Stimulated activated CD8-positive, alpha-beta memory T cell treated with anti-CD3 and anti-CD28 coated beads, Interleukin-15, amount 100 ng/mL, for 1 hour (primary cell): ENCODE data around the gene UBE2D3.

Experiments used
- DNase-seq: peaks from one replicate; pipeline ENCODE4 v3.0.0-alpha.2; 2020; ENCODE audit warnings: low read depth

UBE2D3 gene

GRCh38 chr4:102791318-102791835 is 36.0 kb downstream of the UBE2D3 start:
- DNase-seq: no peak

- DNase-seq: no peak
These were observed 38.0 kb downstream of the UBE2D3 start for GRCh38 chr4:102789317-102789717.

GRCh38 chr4:102787944-102788343 is 39.4 kb downstream of the UBE2D3 start:
- DNase-seq: no peak

GRCh38 chr4:102787096-102787881 is 40.1 kb downstream of the UBE2D3 start:
- DNase-seq: no peak

- no peak for DNase-seq
These were observed 41.1 kb downstream of the UBE2D3 start for GRCh38 chr4:102786279-102786678.

- DNase-seq: no peak
These were observed 44.3 kb downstream of the UBE2D3 start for GRCh38 chr4:102783006-102783405.

- no peak for DNase-seq
These were observed 45.8 kb downstream of the UBE2D3 start for GRCh38 chr4:102781570-102781969.

- DNase-seq: no peak
These were observed 46.7 kb downstream of the UBE2D3 start for GRCh38 chr4:102780476-102781144.

- DNase-seq: no peak
These were observed 48.1 kb downstream of the UBE2D3 start for GRCh38 chr4:102779204-102779603.

- no peak for DNase-seq
These were observed 48.6 kb downstream of the UBE2D3 start for GRCh38 chr4:102778720-102779119.

- DNase-seq: no peak
These were observed 51.5 kb downstream of the UBE2D3 start for GRCh38 chr4:102775805-102776204.

GRCh38 chr4:102774254-102774653 is 53.1 kb downstream of the UBE2D3 start:
- no peak for DNase-seq

GRCh38 chr4:102772738-102773340 is 54.5 kb downstream of the UBE2D3 start:
- no peak for DNase-seq

GRCh38 chr4:102764901-102765300 is 62.5 kb downstream of the UBE2D3 start:
- no peak for DNase-seq

- no peak for DNase-seq
These were observed 65.4 kb downstream of the UBE2D3 start for GRCh38 chr4:102761906-102762305.

GRCh38 chr4:102761296-102761701 is 66.1 kb downstream of the UBE2D3 start:
- DNase-seq: no peak

GRCh38 chr4:102760645-102761295 is 66.6 kb downstream of the UBE2D3 start, which contains the start of gene MANBA:
Gene MANBA (minus strand): TSS chr4:102760968. CDS start chr4:102760894, 74 bp downstream.
- DNase-seq: peak; percentile 65

- no peak for DNase-seq
These were observed 67.3 kb downstream of the UBE2D3 start for GRCh38 chr4:102759831-102760644.

- no peak for DNase-seq
These were observed 68.8 kb downstream of the UBE2D3 start for GRCh38 chr4:102758241-102759160.

- DNase-seq: no peak
These were observed 69.7 kb downstream of the UBE2D3 start for GRCh38 chr4:102757681-102758080.
